Measurements from ENCODE around the gene COMMD1.

DNA sequence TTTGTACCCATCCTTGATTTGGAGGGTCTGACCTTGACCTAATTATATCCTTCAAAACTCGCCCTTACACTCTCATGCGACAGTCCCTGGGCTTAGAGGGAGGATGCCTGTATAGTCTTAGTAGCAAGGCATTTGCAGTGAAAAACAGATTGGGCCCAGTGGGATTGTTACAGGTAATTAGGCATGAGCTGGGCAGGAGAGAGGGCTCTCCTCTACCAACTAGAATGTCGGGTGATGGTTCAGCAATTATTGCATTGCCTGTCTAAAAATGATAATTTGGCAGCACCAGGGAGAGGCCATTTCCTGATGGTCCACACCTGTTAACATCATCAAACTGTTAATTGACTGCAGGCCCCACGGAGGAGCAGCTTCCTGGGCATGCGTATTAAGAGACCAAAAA is 32.4 kb downstream of the COMMD1 start:
- TF ChIP-seq, protein P1, sequence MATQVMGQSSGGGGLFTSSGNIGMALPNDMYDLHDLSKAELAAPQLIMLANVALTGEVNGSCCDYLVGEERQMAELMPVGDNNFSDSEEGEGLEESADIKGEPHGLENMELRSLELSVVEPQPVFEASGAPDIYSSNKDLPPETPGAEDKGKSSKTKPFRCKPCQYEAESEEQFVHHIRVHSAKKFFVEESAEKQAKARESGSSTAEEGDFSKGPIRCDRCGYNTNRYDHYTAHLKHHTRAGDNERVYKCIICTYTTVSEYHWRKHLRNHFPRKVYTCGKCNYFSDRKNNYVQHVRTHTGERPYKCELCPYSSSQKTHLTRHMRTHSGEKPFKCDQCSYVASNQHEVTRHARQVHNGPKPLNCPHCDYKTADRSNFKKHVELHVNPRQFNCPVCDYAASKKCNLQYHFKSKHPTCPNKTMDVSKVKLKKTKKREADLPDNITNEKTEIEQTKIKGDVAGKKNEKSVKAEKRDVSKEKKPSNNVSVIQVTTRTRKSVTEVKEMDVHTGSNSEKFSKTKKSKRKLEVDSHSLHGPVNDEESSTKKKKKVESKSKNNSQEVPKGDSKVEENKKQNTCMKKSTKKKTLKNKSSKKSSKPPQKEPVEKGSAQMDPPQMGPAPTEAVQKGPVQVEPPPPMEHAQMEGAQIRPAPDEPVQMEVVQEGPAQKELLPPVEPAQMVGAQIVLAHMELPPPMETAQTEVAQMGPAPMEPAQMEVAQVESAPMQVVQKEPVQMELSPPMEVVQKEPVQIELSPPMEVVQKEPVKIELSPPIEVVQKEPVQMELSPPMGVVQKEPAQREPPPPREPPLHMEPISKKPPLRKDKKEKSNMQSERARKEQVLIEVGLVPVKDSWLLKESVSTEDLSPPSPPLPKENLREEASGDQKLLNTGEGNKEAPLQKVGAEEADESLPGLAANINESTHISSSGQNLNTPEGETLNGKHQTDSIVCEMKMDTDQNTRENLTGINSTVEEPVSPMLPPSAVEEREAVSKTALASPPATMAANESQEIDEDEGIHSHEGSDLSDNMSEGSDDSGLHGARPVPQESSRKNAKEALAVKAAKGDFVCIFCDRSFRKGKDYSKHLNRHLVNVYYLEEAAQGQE (IDR thresholded peaks at IDR 0.05; ENCODE audit: insufficient read depth in 1 of 2, low read depth in 2 of 2, low read length in 2 of 2) = no peak
- no peak for TF ChIP-seq POLR2AphosphoS5 (IDR thresholded peaks at IDR 0.05; ENCODE audit: low read depth, low read length)
